Left forelimb (tissue), 1 donor: Measurements from ENCODE around the gene COL28A1.

ENCODE experiments used
- DNase-seq: peaks from one replicate; pipeline ENCODE4 v3.0.0-alpha.2; 2018; ENCODE audit warnings: low spot score

The COL28A1 gene

GRCh38 chr7:7330997-7331396 lies 204.7 kb downstream of the COL28A1 start:
- DNase-seq = no peak

GRCh38 chr7:7329326-7329725 lies 206.3 kb downstream of the COL28A1 start:
- no peak for DNase-seq

- DNase-seq = no peak
These were observed 208.2 kb downstream of the COL28A1 start for GRCh38 chr7:7327423-7327822.

- DNase-seq = no peak
These were observed 211.0 kb downstream of the COL28A1 start for GRCh38 chr7:7324698-7325097.

GRCh38 chr7:7323921-7324320 lies 211.8 kb downstream of the COL28A1 start:
- DNase-seq = no peak

GRCh38 chr7:7323352-7323751 lies 212.3 kb downstream of the COL28A1 start:
- DNase-seq = no peak

GRCh38 chr7:7321681-7322080 lies 214.0 kb downstream of the COL28A1 start:
- no peak for DNase-seq

- no peak for DNase-seq
These were observed 217.1 kb downstream of the COL28A1 start for GRCh38 chr7:7318601-7319000.

- DNase-seq = no peak
These were observed 217.8 kb downstream of the COL28A1 start for GRCh38 chr7:7317850-7318249.

GRCh38 chr7:7315851-7316250 lies 219.8 kb downstream of the COL28A1 start:
- no peak for DNase-seq

- DNase-seq = no peak
These were observed 223.3 kb downstream of the COL28A1 start for GRCh38 chr7:7312323-7312722.

GRCh38 chr7:7311001-7311400 lies 224.7 kb downstream of the COL28A1 start:
- no peak for DNase-seq

- DNase-seq = no peak
These were observed 226.5 kb downstream of the COL28A1 start for GRCh38 chr7:7309203-7309602.
